HG03066 (cell line): ENCODE results near the gene NHSL2.
A peak's percentile ranks its signal among the peaks of the same experiment; 100 is the strongest.

ENCODE experiments used
- ATAC-seq: cut with Tn5 transposase; IDR thresholded peaks from one replicate; pipeline ENCODE4 v1.9.1; 2021; ENCODE audit warnings: low read depth; ENCODE audit not compliant: unreplicated experiment

NHSL2 gene

GRCh38 chrX:72016881-72017783 is 106.5 kb downstream of the NHSL2 start:
- no peak for ATAC-seq

DNA sequence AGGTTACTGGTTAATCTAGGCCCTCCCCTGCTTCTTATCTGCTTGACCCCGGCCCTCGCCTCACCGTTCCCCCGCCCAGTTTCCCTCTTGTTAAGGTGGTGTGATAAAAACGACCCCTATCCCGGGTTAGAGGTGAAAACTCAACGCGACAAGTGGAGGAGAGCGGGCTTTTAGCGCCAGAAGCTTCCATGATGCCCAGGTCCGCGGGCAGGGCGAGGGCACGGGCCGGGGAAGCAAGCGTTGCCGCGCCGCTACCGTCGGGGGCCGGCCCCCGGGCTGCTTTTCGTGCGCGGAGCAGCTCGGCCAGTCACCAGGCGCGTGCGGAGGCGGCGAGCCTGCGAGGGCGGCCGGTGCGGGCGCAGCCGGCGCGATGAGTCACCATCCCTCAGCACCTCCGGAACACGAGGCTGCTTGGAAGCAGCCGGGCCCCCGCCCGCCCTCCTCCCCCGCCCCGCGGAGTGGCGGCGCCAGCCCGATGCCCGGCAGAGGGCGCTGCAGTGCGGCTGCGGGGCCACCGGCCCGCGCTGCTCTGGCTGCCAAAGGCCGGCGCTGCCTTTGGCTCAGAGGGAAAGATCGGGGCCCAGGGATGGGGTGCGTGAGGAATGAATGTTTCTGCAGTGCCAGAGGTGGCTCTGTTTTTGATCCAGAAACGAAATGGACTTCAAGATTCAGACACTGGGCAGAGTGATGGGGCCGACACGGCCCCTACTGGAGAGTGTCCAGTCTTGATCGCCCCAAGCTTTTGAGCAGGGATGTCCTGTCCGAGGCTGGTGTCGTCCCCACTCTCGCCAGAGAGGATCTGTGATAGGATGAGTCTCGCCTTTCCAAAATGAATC is 107.8 kb downstream of the NHSL2 start:
- ATAC-seq, result no peak

GRCh38 chrX:72019487-72019886 is 108.8 kb downstream of the NHSL2 start:
- no peak for ATAC-seq

DNA sequence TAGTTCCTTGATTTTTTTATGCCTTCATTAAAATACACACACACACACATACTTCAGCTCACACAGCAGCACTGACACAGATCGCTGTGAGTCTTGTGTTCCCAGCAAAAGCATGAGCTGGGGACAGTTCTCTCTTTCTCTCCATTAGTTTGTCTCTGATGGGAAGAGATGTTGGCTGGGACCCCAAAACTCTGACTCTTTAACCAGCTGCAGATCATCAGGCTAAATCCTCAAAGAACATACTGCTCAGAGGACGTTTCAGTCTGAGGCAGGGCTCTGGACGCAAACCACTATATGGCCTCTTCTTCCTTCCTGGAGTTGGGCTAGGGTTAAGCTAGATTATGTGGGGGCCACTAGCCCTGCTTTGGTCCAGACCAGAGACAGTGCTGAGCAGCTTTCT is 109.6 kb downstream of the NHSL2 start:
- no peak for ATAC-seq

- peak; percentile 57 for ATAC-seq
Measured at GRCh38 chrX:72020788-72021187, 110.1 kb downstream of the NHSL2 start.

DNA sequence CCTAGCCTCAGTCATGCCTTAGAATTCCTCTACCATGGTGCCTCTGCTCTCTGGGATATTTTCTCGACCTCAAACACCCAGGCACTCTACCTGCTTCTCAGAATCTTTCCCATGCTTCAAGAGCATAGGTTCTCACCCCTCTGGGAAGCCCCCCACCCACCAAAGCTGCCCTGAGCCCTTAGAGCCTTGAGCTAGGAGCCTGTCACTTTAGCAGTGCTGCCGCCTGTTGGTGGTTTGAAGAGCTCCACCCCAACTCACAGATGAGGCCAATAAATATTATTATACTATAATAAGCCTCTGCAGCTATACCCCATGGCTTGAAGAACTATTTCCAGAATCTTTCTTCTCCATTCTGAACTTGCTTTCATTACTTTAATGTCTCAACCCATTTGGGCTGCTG is 111.3 kb downstream of the NHSL2 start:
- ATAC-seq, result no peak

DNA sequence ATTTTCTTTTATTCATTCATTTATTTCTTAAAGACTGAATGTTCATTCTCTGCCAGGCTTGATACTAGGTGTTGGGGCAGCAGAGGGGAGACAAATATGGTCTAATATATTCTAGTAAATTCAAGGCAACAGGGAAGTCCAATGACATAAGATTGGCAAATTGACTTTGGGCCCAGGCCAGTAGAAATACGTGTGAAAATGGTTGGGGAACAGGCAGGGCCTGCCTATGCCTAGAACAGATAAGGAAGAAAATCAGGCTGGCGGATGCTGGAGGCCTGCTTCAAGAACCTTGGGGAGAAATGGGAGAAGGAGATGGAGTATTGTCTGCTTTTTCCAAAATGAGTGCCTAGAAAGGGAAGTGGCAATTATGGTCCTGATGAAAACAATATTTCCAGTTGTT is 112.4 kb downstream of the NHSL2 start:
- ATAC-seq, result no peak

DNA sequence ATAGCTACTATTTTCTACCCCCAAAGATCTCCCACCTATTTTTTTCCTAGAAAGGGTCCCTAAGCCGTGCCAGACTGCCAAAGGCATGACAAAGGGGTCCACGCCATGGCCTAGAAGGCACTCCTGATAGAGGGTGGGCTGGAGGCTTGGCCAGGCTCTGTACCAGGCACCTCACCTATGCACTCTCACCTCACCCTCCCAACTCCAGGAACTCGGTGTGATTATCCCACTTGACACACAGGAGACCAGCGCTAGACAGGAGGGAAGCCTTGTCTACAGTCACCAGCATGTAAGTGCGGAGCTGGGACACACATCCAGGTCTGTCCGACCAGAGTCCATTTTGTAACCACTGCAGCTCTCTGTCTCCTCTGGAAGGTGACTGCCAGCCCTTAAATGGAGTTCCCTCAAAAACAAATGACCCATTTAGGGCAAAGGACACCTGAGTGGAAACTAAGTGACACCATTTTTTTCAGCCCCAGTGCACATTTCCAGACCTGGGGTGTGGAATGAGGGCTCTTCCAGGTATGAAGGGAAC is 114.7 kb downstream of the NHSL2 start:
- ATAC-seq, result no peak

- ATAC-seq, result no peak
Measured at GRCh38 chrX:72026341-72027023, 115.8 kb downstream of the NHSL2 start.

- ATAC-seq, result no peak
Measured at GRCh38 chrX:72027024-72027913, 116.6 kb downstream of the NHSL2 start.

DNA sequence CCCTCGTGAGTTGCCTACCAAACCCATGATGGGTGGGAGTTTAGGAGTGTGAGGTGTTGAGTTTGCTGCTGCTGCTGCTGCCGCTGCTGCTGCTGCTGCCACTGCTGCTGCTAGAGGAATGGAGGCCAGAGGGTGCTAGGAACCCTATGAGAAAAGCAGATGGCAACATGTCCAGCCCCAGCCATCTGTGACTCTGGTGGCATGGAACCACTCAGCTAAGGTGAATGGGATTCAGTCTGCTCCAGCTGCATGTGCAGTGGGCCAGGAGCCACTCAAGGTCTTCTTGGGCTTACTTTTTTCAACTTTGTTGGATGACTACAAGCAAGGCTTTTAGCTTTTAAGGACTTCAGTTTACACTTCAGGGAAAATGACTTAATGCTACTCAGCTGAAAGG is 117.3 kb downstream of the NHSL2 start:
- no peak for ATAC-seq

DNA sequence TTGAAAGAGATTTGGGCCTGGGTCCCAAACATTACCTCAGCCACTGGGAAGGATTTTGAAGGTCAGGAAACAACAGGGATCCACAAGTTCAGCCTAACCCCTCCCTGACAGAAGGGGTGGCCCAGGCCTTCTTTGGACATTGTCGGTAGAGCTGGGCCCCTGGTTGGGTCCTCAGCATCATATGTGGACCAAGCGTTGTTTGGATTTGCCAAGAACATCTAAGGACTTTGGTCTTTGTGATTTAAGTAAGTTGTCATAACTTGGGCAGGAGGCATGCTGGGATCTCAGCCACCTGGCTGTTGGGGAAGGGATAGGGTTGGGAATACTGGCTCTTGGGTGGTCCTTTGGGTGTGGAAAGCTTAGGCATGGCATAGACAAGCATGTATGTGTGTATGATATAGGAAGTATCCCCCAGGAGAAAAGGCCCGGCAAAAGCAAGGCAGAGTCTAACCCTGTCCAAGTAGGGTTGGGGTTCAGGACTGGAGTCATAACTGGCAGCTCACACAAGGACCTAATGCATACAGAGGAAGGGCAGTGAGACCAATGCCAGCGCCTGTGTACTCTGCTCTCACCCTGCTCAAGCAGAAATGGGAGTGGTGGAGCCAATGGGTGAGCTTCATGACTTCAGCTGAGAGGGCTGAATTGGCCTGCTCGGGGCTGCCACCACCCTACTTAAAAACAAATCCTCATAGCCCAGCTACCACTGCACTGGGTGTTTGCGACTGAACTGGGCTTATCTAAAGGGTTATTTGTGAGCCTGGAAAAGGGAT is 118.2 kb downstream of the NHSL2 start:
- no peak for ATAC-seq

GRCh38 chrX:72029483-72030411 is 119.1 kb downstream of the NHSL2 start:
- ATAC-seq, result no peak

DNA sequence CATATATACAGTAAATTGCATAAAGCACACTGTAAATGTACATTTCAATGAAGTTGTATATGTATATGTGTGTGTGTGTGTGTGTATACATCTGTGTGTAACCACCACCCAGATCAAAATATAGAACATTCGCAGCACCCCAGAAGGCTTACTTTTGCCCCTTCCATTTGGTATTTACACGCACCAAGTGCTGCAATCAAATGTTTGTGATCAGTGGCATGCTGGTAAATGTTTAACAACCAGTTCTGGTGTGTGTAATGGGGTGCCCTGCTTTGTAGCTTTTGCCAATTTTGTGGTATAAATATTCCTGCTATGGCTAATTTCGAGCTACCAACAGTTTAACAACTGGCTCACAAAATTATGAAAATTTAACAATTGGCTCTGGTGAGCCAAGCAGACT is 119.8 kb downstream of the NHSL2 start:
- ATAC-seq, result no peak

GRCh38 chrX:72031118-72031517 is 120.5 kb downstream of the NHSL2 start:
- ATAC-seq, result no peak

GRCh38 chrX:72031634-72032033 is 121.0 kb downstream of the NHSL2 start:
- no peak for ATAC-seq

DNA sequence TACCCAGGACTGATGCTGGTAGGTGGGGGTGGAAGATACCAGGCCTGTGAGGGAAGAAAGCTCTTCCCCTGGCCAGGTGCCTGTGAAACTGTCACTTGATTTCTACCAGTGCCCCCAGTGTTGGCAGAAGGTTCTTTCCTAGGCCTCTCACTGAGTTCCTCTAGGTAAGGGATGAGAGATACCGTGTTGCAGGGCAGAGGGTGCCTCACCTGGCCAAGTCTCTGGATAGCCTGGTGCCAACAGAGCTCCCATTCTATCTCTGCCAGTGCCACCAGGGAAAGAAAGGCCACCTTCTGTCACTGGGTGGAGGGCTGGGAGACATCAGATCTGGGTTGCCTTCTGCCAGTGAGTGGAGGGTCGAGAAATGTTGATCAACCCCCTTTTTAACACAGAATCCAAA is 127.0 kb downstream of the NHSL2 start:
- no peak for ATAC-seq

- ATAC-seq, result no peak
Measured at GRCh38 chrX:72038016-72038415, 127.4 kb downstream of the NHSL2 start.
